ENCODE results near the gene THBS1.

The THBS1 gene

DNA sequence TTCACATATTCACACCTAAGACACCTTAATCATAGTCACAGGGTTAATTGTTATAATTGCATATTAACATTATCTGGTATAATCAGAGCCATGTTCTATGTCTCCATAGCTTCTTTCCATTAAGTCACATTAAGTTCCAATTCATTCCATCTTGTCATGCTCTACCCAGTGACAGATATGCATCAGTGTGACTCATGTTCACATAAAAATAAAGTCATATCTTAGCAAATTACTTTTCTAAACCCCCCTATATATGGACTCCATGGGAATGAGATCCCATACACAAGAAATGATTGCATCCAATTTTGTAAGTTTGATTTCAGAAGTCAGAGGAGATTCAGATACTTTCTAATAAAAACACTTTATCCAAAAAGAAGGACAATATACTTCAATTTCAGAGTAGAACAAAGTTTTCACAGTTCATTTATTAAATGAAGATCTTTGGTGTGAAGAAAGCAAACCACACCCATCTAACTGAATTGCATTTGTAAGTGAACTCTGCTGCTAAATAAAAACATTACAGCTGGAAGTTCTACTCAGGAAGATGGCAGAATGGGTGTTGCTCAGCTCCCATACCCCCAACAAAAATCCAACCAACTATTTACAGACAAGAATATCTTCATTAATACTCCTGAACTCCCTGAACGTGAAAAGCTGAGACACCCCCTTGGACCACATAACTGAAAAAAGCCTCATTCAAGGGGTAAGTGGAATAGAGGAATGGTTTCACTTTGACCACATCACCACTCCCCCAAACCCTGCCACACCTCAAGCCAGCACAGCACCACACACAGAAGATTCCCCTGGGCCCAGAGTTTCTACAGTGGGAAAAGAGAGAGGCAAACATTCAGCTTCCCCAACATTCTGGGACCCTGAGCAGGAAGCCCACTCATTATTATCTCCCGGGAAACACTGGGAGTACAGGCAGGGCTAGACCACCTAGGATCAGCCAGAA lies 27.6 kb downstream of the THBS1 start:
- no peak overlapping the region for H3K27ac ChIP-seq
- POLR2A ChIA-PET (ENCODE audit: low non-redundant PET), result no interaction called here
- TF ChIP-seq, protein P1, sequence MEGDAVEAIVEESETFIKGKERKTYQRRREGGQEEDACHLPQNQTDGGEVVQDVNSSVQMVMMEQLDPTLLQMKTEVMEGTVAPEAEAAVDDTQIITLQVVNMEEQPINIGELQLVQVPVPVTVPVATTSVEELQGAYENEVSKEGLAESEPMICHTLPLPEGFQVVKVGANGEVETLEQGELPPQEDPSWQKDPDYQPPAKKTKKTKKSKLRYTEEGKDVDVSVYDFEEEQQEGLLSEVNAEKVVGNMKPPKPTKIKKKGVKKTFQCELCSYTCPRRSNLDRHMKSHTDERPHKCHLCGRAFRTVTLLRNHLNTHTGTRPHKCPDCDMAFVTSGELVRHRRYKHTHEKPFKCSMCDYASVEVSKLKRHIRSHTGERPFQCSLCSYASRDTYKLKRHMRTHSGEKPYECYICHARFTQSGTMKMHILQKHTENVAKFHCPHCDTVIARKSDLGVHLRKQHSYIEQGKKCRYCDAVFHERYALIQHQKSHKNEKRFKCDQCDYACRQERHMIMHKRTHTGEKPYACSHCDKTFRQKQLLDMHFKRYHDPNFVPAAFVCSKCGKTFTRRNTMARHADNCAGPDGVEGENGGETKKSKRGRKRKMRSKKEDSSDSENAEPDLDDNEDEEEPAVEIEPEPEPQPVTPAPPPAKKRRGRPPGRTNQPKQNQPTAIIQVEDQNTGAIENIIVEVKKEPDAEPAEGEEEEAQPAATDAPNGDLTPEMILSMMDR (conservative IDR thresholded peaks at IDR 0.05; ENCODE audit: low read depth), result no peak
- no peak for DNase-seq (ENCODE audit: low spot score)
- CTCF ChIA-PET, result no interaction called here

DNA sequence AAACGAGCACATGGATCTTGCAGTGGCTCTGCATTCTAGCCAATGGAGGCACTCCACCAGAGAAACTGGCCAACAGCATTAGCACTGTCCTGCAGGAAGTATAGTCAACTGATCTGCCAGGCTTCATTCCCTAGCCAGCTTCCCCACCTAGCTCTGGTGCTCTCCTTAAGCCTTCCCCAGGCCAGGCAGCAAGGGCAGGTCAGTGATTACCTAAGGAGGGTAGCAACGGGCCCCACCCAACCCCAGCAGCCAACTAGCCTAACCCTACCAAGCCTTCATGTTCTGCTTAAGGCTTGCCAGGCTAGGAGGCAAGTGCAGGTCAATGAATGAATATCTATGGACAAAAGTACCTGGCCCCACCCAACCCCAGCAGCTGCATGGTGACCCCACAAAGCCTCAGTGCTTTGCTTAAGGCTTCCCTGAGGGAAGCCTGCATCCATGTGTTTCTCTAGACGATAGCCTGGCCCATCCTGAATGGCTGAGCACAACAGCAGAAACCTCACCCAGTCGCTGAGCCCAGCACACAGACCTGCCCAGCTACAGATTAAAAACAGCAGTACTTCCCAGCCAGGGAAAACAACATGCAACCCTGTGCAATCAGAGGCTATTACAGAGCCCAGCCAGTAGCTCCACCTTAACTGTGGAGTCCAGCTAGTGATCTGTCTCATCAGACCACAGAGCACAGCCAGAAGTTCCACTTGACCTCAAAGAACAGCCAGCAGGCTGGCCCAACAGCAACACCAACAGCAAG lies 28.5 kb downstream of the THBS1 start:
- CTCF ChIA-PET, result no interaction called here
- TF ChIP-seq, protein P1 (conservative IDR thresholded peaks at IDR 0.05; ENCODE audit: low read depth), result no peak
- POLR2A ChIA-PET (ENCODE audit: low non-redundant PET), result no interaction called here
- no peak for DNase-seq (ENCODE audit: low spot score)
- no peak overlapping the region for H3K27ac ChIP-seq

DNA sequence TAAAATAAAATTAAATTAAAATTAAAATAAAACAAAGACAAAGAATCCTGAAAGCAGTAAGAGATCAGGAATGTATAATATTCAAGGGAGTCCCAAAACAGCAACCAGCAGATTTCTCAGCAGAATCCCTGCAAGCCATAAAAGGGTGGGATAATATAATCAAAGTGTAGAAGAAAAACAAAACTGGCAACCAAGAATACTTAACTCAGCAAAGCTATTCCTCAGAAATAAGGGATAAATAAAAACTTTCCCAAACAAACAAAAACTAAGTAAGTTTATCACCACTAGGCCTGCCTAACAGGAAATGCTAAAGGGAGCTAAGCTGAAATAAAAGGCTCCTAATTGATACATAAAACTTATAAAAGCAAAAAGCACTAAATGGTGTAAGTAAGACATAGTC lies 29.8 kb downstream of the THBS1 start:
- DNase-seq (ENCODE audit: low spot score), result no peak
- CTCF ChIA-PET, result interaction anchor here (1.0 kb wide), 2 partner anchors 21 to 31 kb away, joined by 3 to 4 read pairs; no protein-coding TSS in a partner anchor
- no peak overlapping the region for H3K27ac ChIP-seq
- POLR2A ChIA-PET (ENCODE audit: low non-redundant PET), result no interaction called here
- TF ChIP-seq, protein P1 (conservative IDR thresholded peaks at IDR 0.05; ENCODE audit: low read depth), result no peak

DNA sequence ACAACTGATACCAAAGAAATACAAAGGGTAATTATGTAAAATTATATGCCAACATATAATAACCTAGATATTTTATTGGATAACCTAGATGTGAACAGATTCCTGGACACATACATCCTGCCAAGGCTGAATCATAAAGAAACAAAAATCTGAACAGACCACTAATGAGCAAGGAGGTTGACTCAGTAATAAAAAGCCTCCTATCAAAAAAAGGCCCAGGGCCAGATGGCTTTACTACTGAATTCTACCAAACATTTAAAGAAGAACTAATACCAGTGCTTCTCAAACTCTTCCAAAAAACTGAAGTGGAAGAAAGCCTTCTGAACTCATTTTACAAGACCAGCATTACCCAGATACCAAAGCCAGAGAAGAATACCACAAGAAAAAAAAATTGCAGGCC lies 32.4 kb downstream of the THBS1 start:
- no peak for DNase-seq (ENCODE audit: low spot score)
- ChIA-PET POLR2A (ENCODE audit: low non-redundant PET) (no interaction called here), CTCF (no interaction called here)
- TF ChIP-seq, protein P1 (conservative IDR thresholded peaks at IDR 0.05; ENCODE audit: low read depth), result no peak
- no peak overlapping the region for H3K27ac ChIP-seq

DNA sequence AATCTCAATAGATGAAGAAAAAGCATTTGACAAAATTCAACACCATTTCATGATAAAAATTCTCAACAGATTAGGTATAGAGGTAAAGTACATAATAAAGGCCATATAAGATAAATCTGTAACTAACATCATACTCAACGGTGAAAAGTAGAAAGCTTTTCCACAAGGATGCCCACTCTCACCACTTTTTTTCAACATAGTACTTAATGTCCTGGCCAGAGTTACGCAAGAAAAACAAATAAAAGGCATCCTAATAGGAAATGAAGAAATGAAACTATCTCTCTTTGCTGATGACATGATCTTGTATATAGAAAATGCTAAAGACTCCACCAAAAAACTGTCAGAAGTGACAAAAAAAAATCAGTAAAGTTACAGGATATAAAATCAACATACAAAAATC lies 33.0 kb downstream of the THBS1 start:
- ChIA-PET POLR2A (ENCODE audit: low non-redundant PET) (no interaction called here), CTCF (no interaction called here)
- TF ChIP-seq, protein P1 (conservative IDR thresholded peaks at IDR 0.05; ENCODE audit: low read depth), result no peak
- H3K27ac ChIP-seq, result no peak overlapping the region
- no peak for DNase-seq (ENCODE audit: low spot score)

DNA sequence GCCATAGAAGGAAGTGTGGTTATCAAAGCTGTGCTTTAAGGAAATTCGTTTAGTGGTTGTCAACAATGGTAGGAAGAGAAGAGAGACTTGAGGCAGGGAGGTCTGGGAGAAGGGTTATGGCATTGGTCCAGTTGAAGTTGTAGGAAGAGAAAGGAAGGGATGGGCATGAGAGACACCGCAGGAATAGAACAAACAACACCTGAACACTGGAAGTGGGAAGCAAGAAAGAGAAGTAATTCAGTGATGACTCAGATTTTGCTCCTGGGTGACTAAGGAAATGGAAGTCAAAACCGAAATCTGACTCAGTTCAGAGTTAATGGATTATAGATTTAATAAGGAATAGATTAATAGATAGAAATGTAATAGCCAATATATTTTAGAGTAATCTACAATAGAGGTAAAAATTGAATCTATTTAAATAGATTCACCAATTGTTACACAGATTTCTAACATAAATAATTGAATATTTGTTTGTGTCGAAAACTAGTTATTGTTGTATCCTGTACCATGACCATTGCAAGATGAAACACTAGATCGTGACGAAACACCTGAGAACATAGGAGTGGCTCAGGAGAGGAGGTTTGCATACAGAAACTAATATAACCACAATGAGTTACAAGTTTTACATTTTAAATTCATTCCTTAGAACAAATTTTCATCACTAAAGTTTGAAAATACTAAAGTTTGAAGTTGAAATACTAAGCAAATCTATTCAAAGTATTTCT lies 36.0 kb downstream of the THBS1 start:
- ChIA-PET POLR2A (ENCODE audit: low non-redundant PET) (no interaction called here), CTCF (interaction anchor here (0.5 kb wide), 1 partner anchor 139 kb away, joined by 3 read pairs; no protein-coding TSS in a partner anchor)
- H3K27ac ChIP-seq, result no peak overlapping the region
- DNase-seq (ENCODE audit: low spot score), result peak; percentile 64
- TF ChIP-seq, protein P1 (conservative IDR thresholded peaks at IDR 0.05; ENCODE audit: low read depth), result no peak

Data from RWPE1 (cell line).